H1 (cell line): ENCODE results near the gene HNRNPDL. TPM values are rescaled to one million over a fixed set of nuclear protein-coding genes. Genes with fewer than 3 reads are reported as not detected.
A peak's percentile ranks its signal among the peaks of the same experiment; 100 is the strongest.

Experiments
- BRCA1 ChIP-seq: IDR thresholded peaks from 2 replicates; pipeline ENCODE4 v1.6.1; 2012; ENCODE audit warnings: low read depth, low read length, improper control_type of control experiment
- CBX8 ChIP-seq: fragments of 300-800, 300-1000 bp; sonication (generic); IDR thresholded peaks from 2 replicates; pipeline ENCODE4 v1.7.1; 2016; ENCODE audit warnings: low read depth, low read length, borderline replicate concordance
- CEBPB ChIP-seq: IDR thresholded peaks from 2 replicates; pipeline ENCODE4 v1.6.1; 2012; ENCODE audit warnings: low read depth, low read length
- CREB1 ChIP-seq: IDR thresholded peaks from 2 replicates; pipeline ENCODE4 v1.6.1; 2012; ENCODE audit warnings: inconsistent platforms
- CTCF ChIP-seq, 3 experiments: IDR thresholded peaks; 1 replicate in 2 of 3; 2 replicates in 1 of 3; pipeline versions ENCODE4 v1.5.1 to v1.6.1; 2011; ENCODE audit warnings: low read length in 3 of 3, mild to moderate bottlenecking in 3 of 3, inconsistent platforms in 2 of 3, low read depth in 1 of 3, moderate library complexity in 1 of 3; ENCODE audit not compliant: insufficient read depth in 1 of 3; ENCODE audit errors: control extremely low read depth in 1 of 3
- E2F6 ChIP-seq: IDR thresholded peaks from 2 replicates; pipeline ENCODE4 v1.6.1; 2012; ENCODE audit warnings: inconsistent platforms
- EGR1 ChIP-seq: IDR thresholded peaks from 2 replicates; pipeline ENCODE4 v1.6.1; 2011; ENCODE audit warnings: low read depth, low read length, borderline replicate concordance
- FOSL1 ChIP-seq: IDR thresholded peaks from 2 replicates; pipeline ENCODE4 v1.6.1; 2011; ENCODE audit warnings: mild to moderate bottlenecking, low read depth, low read length, moderate library complexity; ENCODE audit not compliant: insufficient read depth
- HDAC2 ChIP-seq, 2 experiments: fragments of 300-600 bp in 1 of 2; sonication (generic) in 1 of 2; IDR thresholded peaks; 2 replicates each; pipeline ENCODE4 v1.6.1; 2011 to 2012; ENCODE audit warnings: low read depth in 2 of 2, low read length in 2 of 2, mild to moderate bottlenecking in 2 of 2, moderate library complexity in 2 of 2, borderline replicate concordance in 1 of 2, inconsistent platforms in 1 of 2
- HDAC6 ChIP-seq: IDR thresholded peaks from one replicate; pipeline ENCODE4 v1.7.1; 2012; ENCODE audit warnings: low read depth, mild to moderate bottlenecking, inconsistent platforms, low read length, moderate library complexity
- JUN ChIP-seq: IDR thresholded peaks from 2 replicates; pipeline ENCODE4 v1.6.1; 2011; ENCODE audit warnings: low read depth, mild to moderate bottlenecking, improper control_type of control experiment, low read length
- JUND ChIP-seq: IDR thresholded peaks from 2 replicates; pipeline ENCODE4 v1.6.1; 2011; ENCODE audit warnings: mild to moderate bottlenecking, improper control_type of control experiment, low read length
- KDM1A ChIP-seq: fragments of 200-600, 300-600 bp; sonication (generic); IDR thresholded peaks from 2 replicates; pipeline ENCODE4 v1.7.1; 2016; ENCODE audit warnings: mild to moderate bottlenecking, low read length, borderline replicate concordance
- KDM4A ChIP-seq: IDR thresholded peaks from one replicate; pipeline ENCODE4 v1.7.1; 2012; ENCODE audit warnings: low read depth, mild to moderate bottlenecking, moderate library complexity, low read length, inconsistent platforms; ENCODE audit not compliant: severe bottlenecking
- POU5F1 ChIP-seq: IDR thresholded peaks from 2 replicates; pipeline ENCODE4 v1.6.1; 2011; ENCODE audit warnings: low read depth, mild to moderate bottlenecking, low read length, moderate library complexity
- RNF2 ChIP-seq: fragments of 200-900, 300-1000 bp; sonication (generic); IDR thresholded peaks from 2 replicates; pipeline ENCODE4 v1.7.1; 2016; ENCODE audit warnings: borderline replicate concordance, low read depth, mild to moderate bottlenecking, antibody characterized with exemption, low read length; ENCODE audit not compliant: poor library complexity, severe bottlenecking; ENCODE audit errors: missing control alignments
- RXRA ChIP-seq: IDR thresholded peaks from 2 replicates; pipeline ENCODE4 v1.6.1; 2011; ENCODE audit warnings: low read depth, mild to moderate bottlenecking, low read length, moderate library complexity; ENCODE audit not compliant: insufficient read depth
- SP4 ChIP-seq: IDR thresholded peaks from 2 replicates; pipeline ENCODE4 v1.6.1; 2012; ENCODE audit warnings: low read length, inconsistent platforms
- TAF1 ChIP-seq: IDR thresholded peaks from 2 replicates; pipeline ENCODE4 v1.6.1; 2011; ENCODE audit warnings: mild to moderate bottlenecking, low read depth, low read length
- TAF7 ChIP-seq: optimal IDR thresholded peaks from 2 replicates; pipeline ENCODE3; 2011; ENCODE audit warnings: low read depth, mild to moderate bottlenecking, inconsistent platforms, low read length, moderate library complexity, borderline replicate concordance
- YY1 ChIP-seq: IDR thresholded peaks from 2 replicates; pipeline ENCODE4 v1.6.1; 2011; ENCODE audit warnings: low read depth, mild to moderate bottlenecking, low read length
- polyA plus RNA-seq, 7 experiments: library from polyadenylated mRNA; depleted of rRNA in 3 of 7; stranded (reverse) in 5 of 7; unstranded in 2 of 7; fragments of >200 nt in 5 of 7; fragments of 200-250 nt in 2 of 7; gene quantifications; 1 replicate in 5 of 7; 2 replicates in 1 of 7; 4 replicates in 1 of 7; pipeline versions ENCODE4 v1.2.1 to v1.2.3, GENCODE V29; 2011 to 2013; ENCODE audit warnings: missing spikeins in 2 of 7, mixed read lengths in 2 of 7
- total RNA-seq: library from RNA; stranded (reverse); fragmentation: NEBNext Ultra II Directional; extraction: Animal tissue kit (Norgen Biotek cat#: 25700); gene quantifications from 2 replicates; pipeline ENCODE4 v1.2.1, GENCODE V29; 2021

HNRNPDL gene
- total and polyA plus RNA-seq, 2 of the 8 experiments (the other 6 are each of a cell fraction or from before 2014, with no cell fraction given), result 197 to 411 TPM

GRCh38 chr4:82430193-82430963, at the start of gene HNRNPDL, which contains the start of gene ENOPH1 (continued):
- no peak for TF ChIP-seq CTCF (IDR thresholded peaks at IDR 0.05; ENCODE audit: control extremely low read depth in 1 of 3, insufficient read depth in 1 of 3, low read depth in 1 of 3, low read length in 3 of 3)
- TF ChIP-seq E2F6, result peak; percentile 94
- no peak for TF ChIP-seq FOSL1
- TF ChIP-seq JUN, result no peak
- TF ChIP-seq JUND, result no peak
- no peak for TF ChIP-seq RXRA
- peak; percentile 63 for TF ChIP-seq TAF7
- no peak for TF ChIP-seq RNF2
- no peak for TF ChIP-seq CEBPB
- peak; percentile 76; the same call in 1 of the 2 replicates for TF ChIP-seq TAF1
- TF ChIP-seq EGR1, result peak; percentile 97
- TF ChIP-seq CBX8, result no peak
- TF ChIP-seq BRCA1, result no peak
- 0 out of 4 replicates have a peak, but pooled peaks of 1 of the 2 experiments have one; percentile 83 for TF ChIP-seq HDAC2 (IDR thresholded peaks at IDR 0.05; ENCODE audit: borderline replicate concordance in 1 of 2, low read depth in 2 of 2, low read length in 2 of 2)
- TF ChIP-seq KDM1A, result no peak
- TF ChIP-seq YY1, result no peak
- TF ChIP-seq CREB1, result no peak
- TF ChIP-seq KDM4A, result peak; percentile 51
- no peak for TF ChIP-seq HDAC6
- no peak for TF ChIP-seq POU5F1
- TF ChIP-seq SP4, result no peak
